Measurements from ENCODE around the gene S100A16.
A peak's percentile ranks its signal among the peaks of the same experiment; 100 is the strongest.

Gene S100A16

GRCh38 chr1:153636312-153636711 is 23.4 kb upstream of the S100A16 start:
- no peak for DNase-seq (ENCODE audit: low read depth in 2 of 2)

DNA sequence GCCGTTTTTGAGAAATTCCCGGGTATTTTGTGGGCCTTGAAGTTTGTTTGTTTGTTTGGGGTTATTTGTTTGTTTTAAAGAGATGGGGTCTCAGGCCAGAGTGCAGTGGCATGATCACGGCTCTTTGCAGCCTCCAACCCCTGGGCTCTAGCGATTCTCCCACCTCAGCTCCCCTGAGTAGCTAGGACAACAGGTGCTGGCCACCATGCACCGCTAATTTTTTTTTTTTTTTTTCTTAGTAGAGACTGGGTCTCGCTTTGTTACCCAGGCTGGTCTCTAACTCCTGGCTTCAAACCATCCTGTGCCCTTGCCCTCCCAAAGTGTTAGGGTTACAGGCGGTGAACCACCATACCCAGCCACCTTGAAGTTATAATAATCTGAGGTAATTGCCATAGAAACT is 22.9 kb upstream of the S100A16 start:
- no peak for DNase-seq (ENCODE audit: low read depth in 2 of 2)

DNA sequence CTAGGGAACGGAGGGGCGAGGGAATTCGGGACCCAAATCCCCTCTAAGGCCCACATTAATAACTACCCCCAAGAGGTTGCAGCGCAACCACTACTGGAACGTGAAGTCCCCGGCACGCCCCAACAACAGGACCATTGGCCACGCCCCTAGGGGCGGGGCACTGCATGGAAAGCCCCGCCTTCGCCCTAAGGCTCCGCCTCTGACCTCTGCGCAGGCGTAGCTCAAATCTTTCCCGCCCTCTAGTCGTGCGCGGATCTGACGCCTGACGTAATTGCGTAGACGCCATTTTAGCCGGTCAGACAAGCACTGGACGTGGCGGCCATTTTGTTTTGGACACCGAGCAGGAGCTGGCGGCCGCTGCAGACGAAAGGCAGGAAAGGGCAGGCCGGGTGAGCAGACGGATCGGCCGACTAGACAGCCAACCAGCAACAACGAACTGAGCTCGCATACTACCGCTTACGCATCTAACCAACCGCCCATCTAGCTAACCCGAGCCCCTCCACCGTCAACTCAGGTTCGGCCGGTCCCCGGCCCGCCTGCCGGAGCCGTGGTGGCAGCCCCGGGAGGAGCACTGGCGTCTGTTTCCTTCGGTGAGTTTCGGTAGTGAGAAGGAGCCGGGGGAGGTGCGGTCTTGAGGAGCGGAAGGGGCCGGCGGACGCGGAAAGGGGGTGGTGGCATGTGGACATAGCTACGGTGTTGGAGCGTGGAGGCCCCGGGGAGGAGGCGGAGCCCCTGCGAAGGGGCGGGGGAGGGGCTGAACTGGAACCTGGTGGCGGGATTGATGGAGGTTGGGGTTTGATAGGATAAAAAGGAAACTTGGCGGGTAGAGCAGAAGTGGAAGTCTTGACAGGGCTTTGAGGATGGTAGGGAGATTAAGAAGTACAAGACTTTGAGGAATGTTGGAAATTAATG is 21.1 kb upstream of the S100A16 start, which contains the start of gene CHTOP:
CHTOP (plus strand) TSS at position 313 of the 912 bp plus-strand sequence. CDS start 2,523 bp downstream, outside the sequence.
- peak; percentile 92 to 94 for DNase-seq (ENCODE audit: low read depth in 2 of 2)

DNA sequence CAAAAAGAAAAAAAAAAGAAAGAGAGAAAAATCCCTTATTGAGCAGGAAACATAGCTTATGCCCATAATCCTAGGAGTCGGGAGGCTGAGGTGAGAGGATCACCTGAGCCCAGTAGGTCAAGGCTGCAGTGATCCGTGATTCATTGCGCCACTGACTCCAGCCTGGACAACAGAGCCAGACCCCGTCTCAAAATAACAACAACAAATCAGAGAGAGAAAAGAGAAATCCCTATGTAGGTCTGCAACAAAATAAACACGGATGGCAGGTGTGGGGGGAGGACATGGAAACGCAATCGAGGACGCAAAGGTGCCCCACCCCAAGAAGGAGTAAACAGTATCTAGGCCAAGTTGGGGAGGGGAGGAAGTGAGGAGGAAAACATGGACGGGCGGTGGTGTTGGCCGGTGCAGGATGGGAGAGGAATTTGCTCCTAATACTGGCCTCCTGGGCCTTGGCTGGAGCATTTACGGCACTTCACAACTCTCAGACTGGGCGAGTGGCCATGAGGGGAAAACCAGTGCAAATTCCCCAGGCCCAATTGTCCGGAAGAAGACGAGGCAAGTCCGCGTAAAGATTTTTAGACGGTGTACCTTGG is 20.3 kb upstream of the S100A16 start:
- DNase-seq (ENCODE audit: low read depth in 2 of 2) = no peak

DNA sequence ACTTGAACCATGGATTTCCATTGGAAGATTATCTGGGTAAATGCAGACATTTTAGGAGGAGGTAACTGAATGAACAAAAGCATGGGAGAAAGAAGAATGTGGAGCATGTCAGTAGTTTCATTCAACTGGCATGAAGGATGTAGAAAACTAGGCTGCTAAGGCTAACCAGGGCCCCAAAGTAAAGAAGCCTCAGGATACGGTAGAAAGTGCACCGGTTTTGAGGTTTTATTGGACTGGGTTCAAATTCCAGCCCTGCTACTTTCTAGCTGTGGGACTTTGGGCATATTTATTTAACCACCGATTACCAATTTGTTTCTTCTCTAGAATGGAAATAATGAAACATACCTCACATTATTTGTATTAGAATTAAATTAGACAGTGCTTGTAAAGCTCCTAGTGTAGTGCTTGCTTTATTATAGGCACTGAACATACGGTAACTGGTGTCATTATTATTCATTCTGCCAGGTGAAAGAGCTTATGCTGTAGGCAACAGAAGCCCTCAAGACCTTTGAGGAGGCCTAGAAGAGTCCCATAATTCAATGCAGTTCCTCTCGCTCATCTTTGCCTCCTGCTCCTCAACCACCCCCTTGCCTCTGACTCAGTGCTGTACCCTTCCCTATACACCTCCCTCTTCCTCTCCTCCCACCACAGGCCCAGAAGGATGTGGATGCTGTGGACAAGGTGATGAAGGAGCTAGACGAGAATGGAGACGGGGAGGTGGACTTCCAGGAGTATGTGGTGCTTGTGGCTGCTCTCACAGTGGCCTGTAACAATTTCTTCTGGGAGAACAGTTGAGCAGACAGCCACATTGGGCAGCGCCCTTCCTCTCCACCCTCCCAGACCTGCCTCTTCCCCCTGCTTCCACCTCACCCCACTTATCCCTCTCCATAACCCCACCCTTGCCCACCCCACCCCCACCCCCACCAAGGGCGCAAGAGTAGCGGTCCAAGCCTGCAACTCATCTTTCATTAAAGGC is 18.4 kb upstream of the S100A16 start:
- DNase-seq (ENCODE audit: low read depth in 2 of 2) = no peak

DNA sequence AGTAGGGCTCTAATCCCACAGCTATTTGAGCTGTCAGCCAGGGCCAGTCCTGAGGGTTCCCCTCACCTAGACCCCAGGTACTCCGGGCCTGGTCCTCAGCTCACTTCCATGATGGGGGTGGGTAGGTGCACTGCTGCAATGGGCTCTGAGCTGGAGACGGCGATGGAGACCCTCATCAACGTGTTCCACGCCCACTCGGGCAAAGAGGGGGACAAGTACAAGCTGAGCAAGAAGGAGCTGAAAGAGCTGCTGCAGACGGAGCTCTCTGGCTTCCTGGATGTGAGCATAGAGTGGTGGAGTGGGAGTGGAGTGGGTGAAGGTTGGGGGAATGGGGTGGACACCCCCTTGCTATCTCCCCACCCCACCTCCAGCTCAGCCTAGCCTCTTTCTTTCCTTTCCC is 17.4 kb upstream of the S100A16 start:
- no peak for DNase-seq (ENCODE audit: low read depth in 2 of 2)

DNA sequence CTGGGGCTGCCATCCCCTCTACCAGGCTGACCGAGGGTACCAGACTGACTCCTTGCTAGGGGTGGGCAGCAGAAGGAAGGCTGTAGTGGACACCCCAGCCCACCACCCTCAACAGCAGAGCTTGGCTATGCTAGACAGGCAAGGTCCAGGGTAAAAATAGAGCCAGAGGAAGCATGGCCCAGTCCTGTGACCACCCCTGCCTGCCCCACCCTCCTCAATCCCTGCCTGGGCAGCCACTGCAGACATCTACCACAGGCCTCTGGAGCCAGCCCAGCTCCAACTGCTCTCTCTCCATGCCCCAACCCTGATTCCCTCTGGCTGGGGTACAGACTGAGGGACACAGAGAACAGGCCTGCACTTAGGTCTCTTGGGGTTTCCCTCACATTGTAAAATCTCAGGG is 17.0 kb upstream of the S100A16 start:
- no peak for DNase-seq (ENCODE audit: low read depth in 2 of 2)

GRCh38 chr1:153629343-153629665 is 16.4 kb upstream of the S100A16 start:
- no peak for DNase-seq (ENCODE audit: low read depth in 2 of 2)

DNA sequence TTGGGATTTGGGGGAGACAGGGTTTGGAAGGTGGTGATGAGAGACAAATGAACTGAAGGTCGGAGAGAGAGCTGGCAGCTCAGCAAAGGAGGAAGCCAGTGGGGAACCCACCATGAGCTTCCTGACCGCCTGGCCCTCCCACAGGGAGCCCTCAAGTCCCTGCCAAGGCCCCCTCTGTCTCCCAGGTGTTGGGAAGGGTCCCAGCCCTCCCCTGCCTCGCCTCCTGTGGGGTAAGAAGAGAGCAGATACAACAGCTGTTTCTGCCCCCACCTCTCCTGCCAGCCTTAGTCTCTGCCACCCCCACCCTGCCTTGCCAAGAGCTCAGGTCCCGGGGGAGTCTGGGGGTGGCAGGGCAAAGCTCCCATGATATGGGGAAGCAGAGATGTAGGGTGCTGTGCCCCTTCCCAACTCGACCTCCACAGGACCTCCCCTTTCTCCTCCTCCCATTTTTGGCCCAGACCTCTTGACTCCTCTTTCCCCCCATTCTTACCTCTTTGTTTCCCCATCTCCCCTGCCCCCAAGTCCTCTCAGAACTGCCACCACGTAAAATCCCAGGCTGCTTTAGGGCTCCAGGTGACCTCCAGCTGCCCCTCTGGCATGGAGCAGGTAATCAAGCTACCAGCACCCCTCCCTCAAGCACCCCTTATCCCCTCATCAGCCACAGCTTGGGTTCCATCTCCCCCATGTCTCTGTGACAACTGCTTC is 15.9 kb upstream of the S100A16 start:
- DNase-seq (ENCODE audit: low read depth in 2 of 2) = no peak

DNA sequence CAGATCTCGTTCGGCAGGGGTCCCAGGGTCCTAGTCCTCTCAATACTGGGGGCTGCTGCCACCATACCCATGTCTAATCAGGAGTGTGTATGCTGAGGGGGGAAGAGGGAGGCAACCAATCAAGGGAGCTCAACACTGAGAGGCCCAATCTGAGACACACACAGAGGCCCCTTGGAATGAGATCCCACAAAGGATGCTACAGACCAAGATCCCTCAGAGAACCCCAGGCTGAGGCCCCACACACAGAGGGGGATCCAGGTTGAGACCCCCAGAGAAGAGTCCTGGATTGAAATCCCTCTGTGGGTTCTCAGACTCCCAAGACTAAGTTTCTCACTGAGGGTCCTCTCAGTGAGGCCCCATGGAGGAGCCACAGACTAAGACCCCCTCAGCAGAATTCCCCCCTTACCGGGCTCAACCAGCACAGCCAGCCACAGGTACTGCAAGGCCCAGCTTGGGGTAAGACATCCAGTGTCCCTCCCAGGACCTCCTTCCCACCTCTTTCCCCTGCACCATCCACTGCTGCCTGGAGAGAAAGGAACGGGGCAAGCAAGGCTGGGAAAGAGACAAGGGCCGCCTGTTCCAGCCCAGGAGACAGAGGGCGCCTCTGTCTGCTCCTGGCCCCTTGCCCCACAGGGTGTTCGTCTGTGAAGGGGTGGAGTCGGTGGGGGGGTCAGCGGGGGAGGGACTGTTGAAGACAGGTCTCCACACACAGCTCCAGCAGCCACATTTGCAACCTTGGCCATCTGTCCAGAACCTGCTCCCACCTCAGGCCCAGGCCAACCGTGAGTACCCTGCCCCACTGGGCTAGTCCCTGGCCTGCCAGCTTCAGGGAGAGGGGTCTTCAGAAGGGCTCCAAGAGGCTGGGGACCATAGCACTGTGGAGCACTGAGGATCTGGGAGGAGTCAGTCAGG is 15.0 kb upstream of the S100A16 start, which contains the start of gene S100A1:
S100A1 (plus strand) TSS at position 720 of the 912 bp plus-strand sequence. CDS start 2,088 bp downstream, outside the sequence.
- DNase-seq (ENCODE audit: low read depth in 2 of 2) = no peak

DNA sequence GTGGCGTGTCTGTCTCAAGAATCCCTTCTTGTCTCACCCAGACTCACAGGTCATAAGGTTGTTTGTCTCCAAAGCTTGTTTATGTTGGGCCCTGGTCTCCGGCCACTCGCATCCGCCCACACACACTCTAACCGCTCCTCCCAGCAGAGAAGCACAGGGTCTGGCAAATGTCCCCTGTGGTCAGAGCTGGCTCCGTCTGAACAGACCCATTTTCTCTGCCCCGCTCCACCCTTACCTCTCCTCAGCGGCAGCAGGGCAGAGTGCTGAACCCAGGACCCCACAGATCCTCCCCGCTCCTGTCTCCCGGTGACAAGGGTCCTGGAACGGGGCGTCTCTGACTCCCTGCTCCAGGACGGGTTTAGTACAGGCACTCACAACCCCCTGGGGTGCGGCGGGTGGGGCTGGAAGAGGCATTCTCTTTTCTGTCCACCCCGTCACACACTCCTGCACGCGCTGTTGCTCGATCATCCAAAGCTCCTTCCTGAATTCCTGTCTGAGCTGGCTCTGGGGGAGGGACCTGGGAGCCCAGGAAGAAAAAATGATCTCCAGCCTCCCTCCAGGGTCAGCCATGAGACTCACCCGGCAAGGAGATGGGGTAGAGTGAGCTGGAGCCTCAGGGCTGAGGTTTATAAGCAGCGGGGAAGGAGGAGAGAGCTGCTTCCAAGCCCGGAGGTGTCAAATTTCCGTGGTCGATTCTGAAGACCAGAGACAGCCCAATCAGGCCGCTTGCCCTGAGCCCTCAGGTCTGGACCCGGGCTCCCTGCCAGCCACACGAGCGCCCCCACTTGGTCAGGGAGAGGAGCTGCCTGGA is 14.2 kb upstream of the S100A16 start, which contains the start of gene S100A13:
S100A13 (minus strand) TSS at position 602 of the 811 bp plus-strand sequence. CDS start 1,033 bp downstream, outside the sequence.
- DNase-seq (ENCODE audit: low read depth in 2 of 2) = no peak

DNA sequence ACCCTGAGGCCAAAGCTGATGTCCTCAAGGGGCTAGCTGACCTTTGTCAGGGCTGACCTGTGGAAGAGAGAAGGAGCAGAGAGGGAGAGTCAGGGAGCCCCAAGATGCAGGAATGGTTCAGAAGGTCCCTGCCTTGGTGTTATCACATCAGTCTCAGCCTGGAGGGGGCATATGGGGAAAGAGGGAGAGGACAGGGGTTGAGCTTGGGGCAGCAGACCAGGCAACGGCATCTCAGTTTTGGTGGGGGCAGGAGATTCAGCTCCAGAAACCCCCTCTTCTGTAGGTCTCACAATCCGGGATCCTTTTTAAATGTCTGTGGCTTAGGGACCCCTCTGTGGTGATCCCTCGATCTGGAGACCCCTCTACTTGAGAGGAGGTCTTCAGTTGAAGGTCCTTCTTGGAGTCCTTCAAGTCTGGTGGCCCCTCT is 13.6 kb upstream of the S100A16 start:
- no peak for DNase-seq (ENCODE audit: low read depth in 2 of 2)

DNA sequence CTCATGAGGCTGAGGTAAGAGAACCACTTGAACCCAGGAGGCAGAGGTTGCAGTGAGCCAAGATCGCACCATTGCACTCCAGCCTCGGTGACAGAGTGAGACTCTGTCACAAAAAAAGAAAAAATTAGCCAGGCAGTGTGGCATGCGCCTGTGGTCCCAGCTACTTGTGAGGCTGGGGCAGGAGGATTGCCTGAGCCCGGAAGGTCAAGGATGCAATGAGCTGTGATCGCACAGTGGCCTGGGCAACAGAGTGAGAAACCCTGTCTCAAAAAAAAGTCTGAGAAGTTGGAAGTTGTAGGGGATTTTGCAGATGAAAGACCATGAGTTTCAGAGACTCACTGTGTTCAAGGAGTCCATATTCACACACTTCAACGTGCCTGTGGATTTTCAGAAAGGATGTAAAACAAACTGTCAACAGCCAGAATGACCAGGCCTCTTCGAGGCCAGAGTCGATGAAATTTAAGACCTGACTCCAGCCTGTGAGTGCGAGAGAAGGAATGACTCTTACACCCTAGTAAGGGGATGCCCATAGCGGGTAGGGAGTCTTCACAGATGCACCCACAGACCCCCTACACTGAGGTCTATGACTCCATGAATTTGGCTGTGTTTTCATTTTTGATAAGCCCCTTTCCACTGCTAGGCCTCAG is 12.2 kb upstream of the S100A16 start:
- DNase-seq (ENCODE audit: low read depth in 2 of 2) = no peak

DNA sequence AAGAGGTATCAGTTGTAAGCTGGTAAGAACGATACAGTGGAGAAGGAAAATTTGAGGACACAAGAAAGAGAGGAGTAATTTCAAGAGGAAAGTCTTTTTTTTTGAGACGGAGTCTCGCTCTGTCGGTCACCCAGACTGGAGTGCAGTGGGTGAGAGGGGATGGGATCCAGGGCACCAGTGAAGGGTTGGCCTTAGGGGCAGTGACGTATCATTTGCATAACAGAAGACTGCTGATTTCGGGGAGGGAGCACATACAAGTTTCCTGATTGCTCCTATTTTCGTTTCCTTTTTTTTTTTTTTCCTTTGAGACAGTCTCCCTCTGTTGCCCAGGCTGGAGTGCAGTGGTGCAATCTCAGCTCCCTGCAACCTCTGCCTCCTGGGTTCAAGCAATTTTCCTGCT is 10.2 kb upstream of the S100A16 start:
- no peak for DNase-seq (ENCODE audit: low read depth in 2 of 2)

DNA sequence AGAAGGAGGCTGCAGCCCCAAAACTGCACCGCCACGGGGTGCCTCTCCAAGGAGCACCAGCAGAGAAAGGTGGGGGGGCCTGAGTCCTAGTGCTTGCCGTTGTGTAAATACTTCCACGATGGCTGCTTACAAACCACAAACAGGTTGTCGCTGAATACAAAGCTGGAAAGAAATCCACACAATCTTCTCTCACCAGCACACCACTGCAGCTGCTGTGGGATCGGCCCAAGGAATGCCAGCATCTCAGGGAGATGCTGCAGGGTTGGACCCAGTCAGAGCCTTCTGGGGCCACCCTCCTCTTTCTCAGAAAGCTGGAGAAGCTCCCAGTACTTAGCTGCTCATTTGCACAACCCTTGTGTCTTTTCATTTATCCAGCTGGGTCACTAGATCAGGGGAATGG is 6.2 kb upstream of the S100A16 start:
- DNase-seq (ENCODE audit: low read depth in 2 of 2) = no peak

DNA sequence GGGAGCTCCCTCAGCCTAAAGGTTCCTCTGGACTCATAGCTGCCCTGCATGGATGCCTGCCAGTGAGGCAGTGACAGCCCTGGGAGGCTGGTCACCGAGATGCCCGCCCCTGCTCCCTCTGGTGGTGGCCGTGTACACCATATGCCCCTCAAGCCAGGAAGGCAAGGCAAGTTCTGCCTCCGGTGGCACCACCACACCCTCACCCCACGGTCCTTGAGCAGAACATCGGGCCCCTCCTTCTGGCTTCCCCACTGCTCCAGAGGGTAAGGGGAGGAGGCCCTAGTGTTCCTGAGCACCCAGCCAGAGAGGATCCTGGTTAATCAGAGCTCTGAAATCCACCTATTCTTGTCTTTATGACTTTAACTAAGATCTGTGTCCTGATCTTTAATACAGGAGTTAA is 4.7 kb upstream of the S100A16 start:
- DNase-seq (ENCODE audit: low read depth in 2 of 2) = peak in 1 of 2 donors; percentile 43

GRCh38 chr1:153616917-153617311 is 4.0 kb upstream of the S100A16 start:
- no peak for DNase-seq (ENCODE audit: low read depth in 2 of 2)

DNA sequence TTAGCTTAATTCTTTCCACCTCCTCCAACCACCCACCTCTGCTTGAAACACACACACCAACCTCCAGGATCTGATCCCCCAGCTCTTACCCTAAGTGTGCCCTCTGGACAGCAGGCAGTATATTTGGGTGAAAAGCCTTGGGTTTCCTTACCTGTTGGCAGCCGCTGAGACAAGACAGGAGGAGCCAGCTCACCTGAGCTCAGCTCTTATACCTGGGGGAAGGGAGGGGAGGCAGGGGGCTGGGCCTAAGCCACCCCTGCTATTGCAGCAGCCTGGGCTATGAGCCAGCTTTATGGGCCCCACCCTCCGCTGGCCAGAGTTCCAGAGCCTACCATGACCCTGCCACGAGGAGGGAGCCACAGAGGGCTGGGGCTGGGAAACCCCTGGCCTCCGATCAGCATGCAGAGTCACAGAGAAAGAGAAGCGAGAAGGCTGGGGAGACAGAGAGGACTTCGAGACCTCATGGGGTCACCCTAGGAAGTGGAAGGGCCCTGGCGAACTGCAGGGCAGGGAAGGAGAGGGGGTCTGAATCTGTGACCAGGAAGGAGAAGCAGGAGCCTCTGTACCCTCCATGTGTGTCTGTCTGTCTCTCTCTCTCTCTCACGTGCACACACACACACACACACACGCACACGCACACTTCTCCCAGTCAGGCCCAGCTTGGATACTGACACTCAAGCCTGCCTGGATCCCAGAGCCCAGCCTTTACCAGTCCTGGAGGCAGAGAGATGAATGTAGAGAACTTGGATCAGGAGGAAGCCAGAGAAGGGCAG is 3.4 kb upstream of the S100A16 start, which contains the start of gene S100A14:
S100A14 (minus strand) TSS at position 182 of the 773 bp plus-strand sequence. CDS start 467 bp downstream, outside the sequence.
- DNase-seq (ENCODE audit: low read depth in 2 of 2) = no peak
